ENCODE data around the gene SLC1A3. TPM values are rescaled to one million over a fixed set of nuclear protein-coding genes. Genes with fewer than 3 reads are reported as not detected.

Gene SLC1A3
- total RNA-seq, 1 experiment from 2014 or later, result 18.6 TPM

- H3K27ac Mint-ChIP-seq, result no peak overlapping the region
Observed at GRCh38 chr5:36648426-36648825, 42.0 kb downstream of the SLC1A3 start.

More at GRCh38 chr5:36648426-36648825, 42.0 kb downstream of the SLC1A3 start:
- Mint-ChIP-seq H3K4me1 (peaks cover 2 to 3% of the 10 kb centered on the region in 2 experiments; a peak in 1 of 4 replicates), H3K9me3 (no peaks in the 10 kb centered on the region), H3K36me3 (ENCODE audit: insufficient read depth in 1 of 3, low read depth in 3 of 3) (peaks cover 0 to 5% (median 0%) of the 10 kb centered on the region in 3 experiments; a peak in 2 of 7 replicates), H3K4me3 (no peak overlapping the region), H3K27me3 (ENCODE audit: low read depth) (no peaks in the 10 kb centered on the region; the same call in 1 of the 2 replicates)
- Histone ChIP-seq H2AK5ac (ENCODE audit: insufficient read length, low read length) (no peak overlapping the region), H3K79me1 (ENCODE audit: insufficient read depth, low read depth, low read length, poor library complexity, severe bottlenecking) (no peaks in the 10 kb centered on the region), H3T11ph (ENCODE audit: low read length) (no peak overlapping the region), H2BK5ac (ENCODE audit: insufficient read length, low read length) (no peak overlapping the region), H3K9ac (ENCODE audit: extremely low read depth, insufficient read length, low read length) (no peak overlapping the region), H3K56ac (ENCODE audit: insufficient read length, low read depth, low read length) (no peak overlapping the region), H3K27me3 (ENCODE audit: insufficient read depth, low read length) (no peaks in the 10 kb centered on the region), H3K23ac (ENCODE audit: insufficient read length, low read depth, low read length) (no peak overlapping the region), H2BK120ac (ENCODE audit: low read depth, low read length, poor library complexity, severe bottlenecking) (no peak overlapping the region), H3K18ac (ENCODE audit: insufficient read length, low read depth, low read length) (no peak overlapping the region), H2AFZ (ENCODE audit: low read length) (no peak overlapping the region), H2BK15ac (ENCODE audit: low read depth, low read length) (no peak overlapping the region), H2BK12ac (ENCODE audit: insufficient read length, low read depth, low read length) (no peak overlapping the region), H3K4me1 (ENCODE audit: insufficient read depth, low read length) (no peaks in the 10 kb centered on the region; the same call in 1 of the 2 replicates), H3K27ac (ENCODE audit: insufficient read length, low read depth, low read length) (no peak overlapping the region), H3K23me2 (ENCODE audit: insufficient read length, low read depth, low read length, poor library complexity, severe bottlenecking) (no peaks in the 10 kb centered on the region), H4K8ac (replicated peaks; ENCODE audit: insufficient read length, low read depth, low read length) (no peak overlapping the region), H3K14ac (ENCODE audit: insufficient read depth, low read length) (no peak overlapping the region), H4K5ac (ENCODE audit: insufficient read length, low read depth, low read length) (no peak overlapping the region), H3K4ac (ENCODE audit: low read depth, low read length) (no peak overlapping the region), H3K4me2 (ENCODE audit: insufficient read depth, insufficient read length, low read length) (no peak overlapping the region), H3K9me3 (ENCODE audit: control insufficient read depth, low read depth, low read length) (no peaks in the 10 kb centered on the region), H3K79me2 (ENCODE audit: insufficient read depth, low read length) (0 out of 2 replicates have a peak, but pooled peaks cover 1% of the 10 kb centered on the region), H4K20me1 (ENCODE audit: control insufficient read depth, insufficient read depth, insufficient read length) (no peaks in the 10 kb centered on the region), H2BK20ac (ENCODE audit: low read depth, low read length, poor library complexity, severe bottlenecking) (no peak overlapping the region), H4K91ac (ENCODE audit: insufficient read length, low read depth, low read length) (no peak overlapping the region)
- no peak for TF ChIP-seq CTCF (conservative IDR thresholded peaks at IDR 0.05)
- WGBS (ENCODE audit: extremely low coverage, insufficient read length, low lambda C conversion rate), result no CpG with 5 or more reads among the region's 3 CpGs
- DNase-seq, result no peak

Measured in H9 (cell line).